GM18909 (cell line): Measurements from ENCODE around the gene TTLL12.

Experiments used
- ATAC-seq: cut with Tn5 transposase; IDR thresholded peaks from one replicate; pipeline ENCODE4 v1.9.1; 2021; ENCODE audit warnings: mild to moderate bottlenecking; ENCODE audit not compliant: unreplicated experiment, poor library complexity

Gene TTLL12

GRCh38 chr22:43177479-43177878 is 9.5 kb downstream of the TTLL12 start:
- ATAC-seq, result no peak

DNA sequence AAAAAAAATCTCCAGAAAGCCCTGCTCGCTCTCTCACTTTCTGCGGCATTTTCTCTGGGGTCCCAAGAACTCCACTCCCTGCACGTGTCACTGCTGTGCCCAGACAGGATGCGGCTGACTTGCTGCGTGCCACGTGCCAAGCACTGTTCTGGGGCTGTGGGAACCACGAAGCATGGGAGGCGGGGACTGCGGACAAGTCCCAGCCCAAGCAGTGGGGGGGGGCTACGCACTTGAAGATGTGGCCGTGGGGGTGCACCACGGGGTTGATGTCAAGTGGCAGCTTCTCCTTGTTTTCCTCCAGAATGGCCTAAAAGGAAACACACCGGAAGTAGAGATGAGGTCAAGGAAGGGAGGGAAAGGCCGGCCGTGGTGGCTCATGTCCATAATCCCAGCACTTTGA is 10.8 kb downstream of the TTLL12 start:
- no peak for ATAC-seq

DNA sequence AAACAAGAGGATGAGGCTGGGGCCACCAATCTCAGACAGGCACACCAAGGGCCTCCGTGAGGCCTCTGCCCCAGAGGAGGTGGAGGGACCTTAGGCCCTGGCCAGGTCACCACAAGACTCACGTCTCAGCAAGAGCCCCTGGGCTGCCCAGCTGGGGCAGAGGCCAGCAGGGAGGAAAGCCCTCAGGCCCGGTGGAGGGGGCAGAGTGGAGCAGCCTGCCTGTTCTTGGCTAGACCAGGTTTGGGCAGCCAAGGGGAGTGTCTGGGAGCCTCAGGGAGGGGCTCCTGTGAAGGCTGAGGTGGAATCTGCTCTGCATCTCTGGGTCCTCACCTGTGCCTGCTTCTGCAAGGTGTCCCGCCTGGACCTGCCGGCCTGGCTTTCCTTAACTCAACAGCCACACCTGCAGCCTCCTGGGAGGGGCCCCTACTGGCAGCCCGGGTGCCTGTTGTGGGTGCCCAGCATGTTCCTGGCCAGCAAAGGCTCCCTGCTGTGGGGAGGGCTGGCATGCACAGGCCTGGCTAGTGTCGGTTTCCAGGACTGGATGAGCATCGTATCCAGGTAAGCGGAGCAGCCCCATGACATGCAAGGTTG is 11.9 kb downstream of the TTLL12 start:
- ATAC-seq, result no peak

DNA sequence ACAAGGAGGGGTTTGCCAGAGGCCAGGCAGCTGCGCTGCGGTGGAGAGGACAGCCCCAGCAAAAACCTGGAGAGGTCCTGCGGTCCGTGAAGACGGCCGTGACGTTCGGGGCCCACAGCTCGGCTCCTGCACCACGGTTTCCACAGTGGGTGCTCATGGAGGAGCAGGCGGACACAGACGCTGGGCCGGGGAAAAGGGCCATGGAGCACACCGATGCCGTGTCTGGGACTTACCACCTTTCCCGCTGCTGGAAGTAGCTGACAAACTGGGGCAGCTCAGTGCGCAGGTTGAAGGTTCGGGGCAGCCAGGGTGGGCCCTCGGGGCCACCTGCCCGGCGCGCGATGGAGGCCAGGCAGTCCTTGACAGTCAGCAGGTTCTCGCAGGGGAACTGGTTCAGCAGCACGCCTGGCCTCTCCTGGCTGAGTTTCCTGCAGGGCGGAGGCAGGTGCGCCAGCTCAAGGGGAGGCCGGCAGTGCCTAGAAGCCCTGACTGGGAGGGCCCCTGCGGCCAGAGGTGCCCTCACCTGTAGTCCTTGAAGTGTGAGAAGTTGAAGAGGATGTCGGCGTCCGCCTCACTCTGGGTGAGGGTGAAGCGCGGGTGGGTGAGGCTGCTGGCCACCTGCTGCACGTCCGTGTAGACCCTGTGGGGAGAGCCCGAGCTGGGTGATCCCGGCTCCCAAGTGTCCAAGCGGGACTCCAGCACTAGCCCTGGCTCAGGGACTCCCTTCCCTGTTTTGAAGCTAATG is 12.8 kb downstream of the TTLL12 start:
- ATAC-seq, result no peak

- no peak for ATAC-seq
Observed at GRCh38 chr22:43173566-43173965, 13.4 kb downstream of the TTLL12 start.

DNA sequence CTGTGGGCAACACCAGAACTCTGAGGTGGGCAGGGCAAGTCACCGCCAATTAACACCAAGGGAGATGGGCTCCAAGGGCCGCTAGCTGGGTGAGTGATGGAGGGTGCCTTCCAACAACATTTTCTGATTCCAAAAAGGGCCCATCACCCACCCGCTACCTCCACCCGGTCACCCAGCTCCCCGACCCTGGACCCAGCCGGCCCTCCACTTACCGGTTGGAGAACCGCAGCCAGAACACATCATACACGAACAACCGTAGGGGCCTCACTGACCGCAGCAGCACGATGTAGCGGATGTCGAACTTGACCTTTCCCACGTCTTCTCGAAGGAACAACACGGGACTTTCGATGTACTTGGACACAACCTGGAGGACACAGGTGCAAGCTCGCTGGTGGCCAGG is 14.7 kb downstream of the TTLL12 start:
- no peak for ATAC-seq

- ATAC-seq, result no peak
Observed at GRCh38 chr22:43171607-43172006, 15.3 kb downstream of the TTLL12 start.

- no peak for ATAC-seq
Observed at GRCh38 chr22:43171019-43171491, 15.9 kb downstream of the TTLL12 start.

DNA sequence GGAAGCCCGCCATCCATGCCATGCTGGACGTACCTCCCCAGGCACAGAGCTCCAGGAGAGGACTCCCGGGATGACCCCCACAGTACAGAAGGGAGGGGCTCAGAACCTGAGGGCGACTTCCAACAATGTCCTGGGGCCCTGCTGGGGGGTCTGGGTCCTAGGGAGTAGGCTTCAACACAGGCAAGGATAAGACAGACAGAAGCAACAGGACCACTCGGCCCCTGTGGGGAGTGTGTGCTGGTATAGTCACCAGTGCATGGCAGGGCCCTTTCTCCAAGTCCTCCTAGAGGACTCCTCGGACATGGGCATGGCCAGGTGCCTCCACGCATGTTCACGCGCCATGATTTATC is 16.8 kb downstream of the TTLL12 start:
- no peak for ATAC-seq

DNA sequence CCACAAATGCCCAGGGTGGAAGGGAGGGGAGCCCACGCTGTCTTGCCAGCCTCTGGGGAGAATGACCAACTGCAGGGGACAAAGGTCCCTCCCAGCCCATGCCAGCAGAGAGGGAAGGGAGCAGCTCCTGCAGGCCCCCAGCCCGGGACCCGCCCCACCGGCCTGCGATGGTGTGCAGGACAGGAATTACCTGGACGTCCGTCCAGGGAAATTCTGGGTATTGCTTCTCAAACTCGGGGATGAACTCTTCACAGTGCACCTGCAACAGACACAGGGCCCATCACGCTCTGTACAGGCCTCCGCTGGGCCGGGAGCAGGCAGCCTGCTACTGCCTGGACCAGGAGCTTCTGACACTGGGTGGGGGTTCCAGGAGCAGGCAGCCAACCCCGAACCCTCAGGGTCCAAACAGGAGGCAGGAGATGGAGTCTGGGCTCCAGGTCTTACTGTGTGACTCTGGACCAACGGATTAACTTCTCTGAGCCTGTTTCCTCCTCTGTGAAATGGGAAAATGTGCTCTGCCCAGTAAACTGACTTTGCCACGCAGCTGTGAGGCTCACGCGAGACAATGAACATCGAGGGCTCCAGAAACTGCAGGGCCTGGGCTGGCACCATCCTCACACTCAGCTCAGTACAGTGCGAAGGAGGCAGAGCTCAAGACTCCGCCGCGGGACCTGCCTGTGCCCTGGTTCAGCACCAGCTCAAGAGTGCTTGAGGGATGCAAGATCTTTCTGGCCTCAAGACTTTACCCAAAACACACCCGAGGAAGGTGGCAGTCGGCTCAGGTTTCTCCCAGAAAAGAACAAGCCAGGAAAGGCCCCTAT is 17.4 kb downstream of the TTLL12 start:
- ATAC-seq, result no peak

GRCh38 chr22:43168471-43169309 is 18.2 kb downstream of the TTLL12 start:
- ATAC-seq, result no peak

DNA sequence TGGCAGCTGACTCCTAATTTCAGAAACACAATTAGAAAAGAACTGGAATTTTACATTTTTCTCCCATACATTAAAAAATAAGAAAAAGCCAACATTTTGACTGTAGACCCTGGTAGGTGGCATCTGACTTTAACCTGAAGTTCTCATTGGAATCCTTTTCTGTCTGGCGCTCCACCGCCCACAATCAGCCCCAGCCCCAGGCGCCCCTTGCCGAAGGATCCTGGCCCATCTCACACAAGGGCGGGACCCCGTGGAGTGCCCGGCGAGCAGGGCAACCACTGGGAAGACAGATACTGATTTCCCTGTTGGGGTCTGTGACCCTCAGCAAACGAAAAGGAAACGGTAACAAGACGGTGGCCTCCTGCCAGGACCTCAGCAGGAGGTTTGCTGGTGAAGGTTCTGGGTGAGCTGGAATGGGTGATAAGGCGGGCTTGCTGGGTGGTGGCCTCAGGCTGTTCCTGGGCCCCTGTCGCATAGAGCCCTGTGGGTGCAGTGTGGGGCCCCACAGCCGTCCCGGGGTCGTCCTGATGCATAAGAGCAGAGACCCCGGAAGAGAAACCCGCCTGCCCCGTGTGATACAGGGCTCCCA is 19.8 kb downstream of the TTLL12 start:
- no peak for ATAC-seq

DNA sequence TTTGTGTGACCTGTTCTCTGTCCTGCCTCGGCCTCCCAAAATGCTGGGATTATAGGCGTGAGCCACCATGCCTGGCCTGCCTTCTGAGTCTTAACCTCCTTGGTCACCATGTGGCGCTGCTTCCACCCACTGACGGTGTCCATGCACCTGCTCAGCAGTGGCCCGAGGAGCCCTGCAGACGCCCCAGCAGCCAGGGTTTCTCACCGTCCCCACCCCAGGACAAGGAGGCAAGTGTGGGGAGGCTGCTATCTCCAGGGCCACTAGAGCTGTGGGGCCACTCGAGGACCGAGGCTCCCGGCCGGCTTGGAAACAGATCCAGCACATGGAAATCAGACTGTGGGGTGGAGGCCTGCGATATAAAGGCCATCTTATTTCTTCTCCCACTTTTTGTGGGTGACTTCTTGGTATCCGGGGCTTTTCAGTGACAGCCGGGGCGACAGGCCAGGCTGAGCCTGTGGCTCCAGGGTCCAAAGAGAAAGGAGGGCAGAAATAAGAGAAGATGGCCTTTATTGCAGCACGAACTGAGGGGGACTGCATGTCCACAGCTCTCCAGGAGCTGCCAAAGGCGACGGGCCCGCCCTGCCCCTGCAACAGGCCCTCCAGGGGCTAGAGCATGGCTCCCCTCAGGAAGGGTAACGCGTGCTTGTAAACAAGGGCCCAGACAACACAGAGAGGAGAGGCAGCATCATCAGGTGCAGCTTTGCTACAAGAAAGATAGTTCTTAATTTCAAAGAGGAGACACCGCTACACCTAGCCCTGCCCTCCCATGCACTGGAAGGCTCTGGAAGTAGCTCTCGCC is 20.6 kb downstream of the TTLL12 start:
- ATAC-seq, result no peak

GRCh38 chr22:43164636-43165035 is 22.3 kb downstream of the TTLL12 start:
- ATAC-seq, result no peak

GRCh38 chr22:43163241-43163795 is 23.6 kb downstream of the TTLL12 start:
- no peak for ATAC-seq

GRCh38 chr22:43162412-43163150 is 24.4 kb downstream of the TTLL12 start:
- ATAC-seq, result no peak

GRCh38 chr22:43160497-43161126 is 26.3 kb downstream of the TTLL12 start:
- no peak for ATAC-seq
